Muscle of arm (tissue), 12 donors: ENCODE measurements around the gene SH3PXD2A. TPM values are rescaled to one million over a fixed set of nuclear protein-coding genes. Genes with fewer than 3 reads are reported as not detected.

Experiments
- DNase-seq: peaks from one replicate; pipeline ENCODE4 v3.0.0-alpha.2; 2013
- polyA plus RNA-seq, 12 donors: library from polyadenylated mRNA; unstranded; fragments of 120-200 nt; gene quantifications; one replicate each; pipeline ENCODE4 v1.2.1, GENCODE V29; 2013; ENCODE audit not compliant: insufficient read length in 12 of 12

SH3PXD2A gene
- polyA plus RNA-seq, 12 donors, result 67.6 to 154 (median 81.6) TPM

GRCh38 chr10:103546401-103546800, 309.0 kb downstream of the SH3PXD2A start:
- no peak for DNase-seq

GRCh38 chr10:103545771-103546281, 309.6 kb downstream of the SH3PXD2A start:
- DNase-seq, result no peak

DNA sequence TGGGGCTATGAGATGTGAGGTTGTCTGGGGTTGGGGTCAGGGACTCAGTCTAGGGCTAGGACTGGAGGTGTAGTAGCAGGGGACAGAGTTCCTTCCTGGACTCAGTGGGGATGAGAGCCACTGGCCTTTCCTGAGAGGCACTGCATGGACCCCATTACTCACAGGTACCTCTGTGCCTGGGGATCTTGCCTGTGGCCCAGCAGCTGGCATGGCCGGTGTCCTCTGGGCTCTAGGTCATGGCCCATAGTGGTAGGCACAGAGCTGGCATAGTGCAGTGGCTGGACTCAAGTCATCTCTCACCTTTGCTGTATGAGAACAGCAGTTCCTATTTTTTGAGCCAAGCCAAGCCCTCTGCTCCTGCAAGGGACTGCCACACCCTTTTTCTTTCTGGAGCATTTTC, 310.0 kb downstream of the SH3PXD2A start:
- DNase-seq, result no peak

GRCh38 chr10:103544657-103545310, 310.6 kb downstream of the SH3PXD2A start:
- no peak for DNase-seq

Other genes with a start within 250 kb of the SH3PXD2A start
- gene STN1, start 62.6 kb upstream of the SH3PXD2A start, polyA plus RNA-seq, result 10 to 100 TPM in 11 of 12 donors, not detected in 1; 15.8 to 25.2 (median 21.6) TPM
- 10 to 100 TPM in 11 of 12 donors, not detected in 1; 25.5 to 50.0 (median 30.9) TPM for gene SLK, start 111.6 kb upstream of the SH3PXD2A start, polyA plus RNA-seq
- gene COL17A1, start 230.3 kb upstream of the SH3PXD2A start, polyA plus RNA-seq, result 100 to 1,000 TPM in 1 of 12 donors, 10 to 100 TPM in 2, 1 to 10 TPM in 3, under 1 TPM in 3, not detected in 3; 0.13 to 330 (median 1.5) TPM